Psoas muscle (tissue), 8 donors: ENCODE data around the gene XKR7. TPM values are rescaled to one million over a fixed set of nuclear protein-coding genes. Genes with fewer than 3 reads are reported as not detected.
A peak's percentile ranks its signal among the peaks of the same experiment; 100 is the strongest.

Experiments
- ATAC-seq, 4 donors: fragments of 200-7000 bp; cut with Tn5 transposase; one replicate each; pipeline ENCODE4 v1.9.1; 2020; ENCODE audit warnings: moderate library complexity in 3 of 4, mild to moderate bottlenecking in 2 of 4
- DNase-seq, 2 donors: peaks; one replicate each; pipeline ENCODE4 v3.0.0-alpha.2; 2020
- H3K27ac ChIP-seq: fragments of 200-600 bp; one replicate; pipeline ENCODE4 v1.8.0; 2022
- H3K27me3 ChIP-seq, 3 donors: fragments of 200-600 bp in 1 of 3; one replicate each; pipeline versions ENCODE4 v1.6.1 to v1.8.0; 2013 to 2022; ENCODE audit warnings: low read length in 2 of 3, mild to moderate bottlenecking in 2 of 3, moderate library complexity in 1 of 3; ENCODE audit not compliant: insufficient read depth in 3 of 3
- H3K36me3 ChIP-seq, 2 donors: fragments of 200-600 bp in 1 of 2; one replicate each; pipeline versions ENCODE4 v1.6.1 to v1.8.0; 2013 to 2022; ENCODE audit warnings: low read depth in 1 of 2, mild to moderate bottlenecking in 1 of 2, moderate library complexity in 1 of 2; ENCODE audit not compliant: insufficient read depth in 1 of 2
- H3K4me1 ChIP-seq: fragments of 200-600 bp; one replicate; pipeline ENCODE4 v1.8.0; 2022
- H3K4me3 ChIP-seq: fragments of 200-600 bp; one replicate; pipeline ENCODE4 v1.8.0; 2022; ENCODE audit warnings: mild to moderate bottlenecking
- H3K9me3 ChIP-seq: fragments of 200-600 bp; one replicate; pipeline ENCODE4 v1.8.0; 2022
- CTCF ChIP-seq: fragments of 200-600 bp; IDR thresholded peaks from one replicate; pipeline ENCODE4 v1.8.0; 2022; ENCODE audit warnings: antibody characterized with exemption
- WGBS, 3 donors: extraction: QIAGEN DNeasy Blood & Tissue Kit; methylation state at CpG; one replicate each; pipeline versions ENCODE4 v1.1.6 to v1.1.7; 2013; 5-methylcytosine and 5-hydroxymethylcytosine counted together
- intact Hi-C, 2 donors: fragments of 100-400 bp; cut with DNase I; formaldehyde crosslinking; loops; one replicate each; pipeline versions ENCODE4 v1.11.0 to v1.14.2; 2022
- polyA plus RNA-seq, 3 donors: library from polyadenylated mRNA; stranded (reverse); fragments of 200-250 nt; gene quantifications; one replicate each; pipeline ENCODE4 v1.2.3, GENCODE V29; 2013
- total RNA-seq, 4 donors: library from RNA; stranded (reverse); fragmentation: NEBNext Ultra II Directional in 2 of 4; extraction: Animal tissue kit (Norgen Biotek cat#: 25700) in 2 of 4; gene quantifications; one replicate each; pipeline versions ENCODE4 v1.2.1 to v1.2.4, GENCODE V29; 2021 to 2023
- donor health status: healthy with polysubstance abuse.
- donor health status: DM: no; HTN: no; CAD: no; lungs with moderate emphysema.
- donor health status: Bipolar disorder and iron deficiency.
- donor health status: healthy.
- donor health status: DM: yes; HTN: yes; CAD: no.
- donor health status: DM: no; HTN: no; CAD: no.
- donor health status: DM: no; HTN: no; CAD: no.
- donor health status: DM: yes; HTN: yes; CAD: no.

XKR7 gene
- total and polyA plus RNA-seq, 7 donors: under 0.01 to 0.02 TPM; not detected in 5

GRCh38 chr20:32018269-32019155 is 50.6 kb downstream of the XKR7 start:
- Histone ChIP-seq H3K9me3 (no peaks in the 10 kb centered on the region), H3K27ac (no peak overlapping the region), H3K36me3 (no peaks in the 10 kb centered on the region), H3K4me3 (peak overlapping the region; percentile 61), H3K4me1 (no peaks in the 10 kb centered on the region), H3K27me3 (peaks cover 0 to 80% (median 10%) of the 10 kb centered on the region in 3 donors)
- ATAC-seq: peak in 3 of 4 donors; percentile 23 to 55 (median 54)
- intact Hi-C loops: no loop called here
- DNase-seq: peak in 1 of 2 donors; percentile 52
- 1 to 2% (median 1%) methylated on average over 49 to 67 of the region's 67 CpGs for WGBS, 3 donors
- TF ChIP-seq CTCF: no peak

GRCh38 chr20:32019156-32019510 is 51.2 kb downstream of the XKR7 start:
- WGBS, 3 donors: 0% methylated on average over 2 to 42 of the region's 42 CpGs
- ATAC-seq (peak in 1 of 4 donors; percentile 44), DNase-seq (no peak)
- Histone ChIP-seq H3K27ac (no peak overlapping the region), H3K4me3 (peak overlapping the region; percentile 61), H3K9me3 (no peaks in the 10 kb centered on the region), H3K27me3 (peaks cover 0 to 76% (median 10%) of the 10 kb centered on the region in 3 donors), H3K4me1 (no peaks in the 10 kb centered on the region), H3K36me3 (no peaks in the 10 kb centered on the region)
- no peak for TF ChIP-seq CTCF
- intact Hi-C loops: no loop called here

- peak overlapping the region; percentile 61 for H3K4me3 ChIP-seq
- WGBS, 3 donors: 25 to 39% (median 29%) methylated on average over 11 of the region's 11 CpGs
- no peak for ATAC-seq
- TF ChIP-seq CTCF: no peak
- no peaks in the 10 kb centered on the region for H3K9me3 ChIP-seq
- DNase-seq: no peak
- H3K36me3 ChIP-seq: no peaks in the 10 kb centered on the region
- H3K27me3 ChIP-seq: peaks cover 0 to 77% (median 10%) of the 10 kb centered on the region in 3 donors
- intact Hi-C loops: no loop called here
- H3K27ac ChIP-seq: no peak overlapping the region
- H3K4me1 ChIP-seq: no peaks in the 10 kb centered on the region
Observed at GRCh38 chr20:32019563-32020463, 51.9 kb downstream of the XKR7 start.

GRCh38 chr20:32021091-32021490 is 53.1 kb downstream of the XKR7 start:
- H3K27ac ChIP-seq: no peak overlapping the region
- H3K27me3 ChIP-seq: peaks cover 0 to 70% (median 8%) of the 10 kb centered on the region in 3 donors
- no peak for TF ChIP-seq CTCF
- intact Hi-C loops: no loop called here
- DNase-seq: no peak
- WGBS, 3 donors: 81 to 83% (median 83%) methylated on average over 4 of the region's 4 CpGs
- H3K36me3 ChIP-seq: no peaks in the 10 kb centered on the region
- H3K4me1 ChIP-seq: no peaks in the 10 kb centered on the region
- H3K4me3 ChIP-seq: no peak overlapping the region
- no peaks in the 10 kb centered on the region for H3K9me3 ChIP-seq
- no peak for ATAC-seq
